Right atrium auricular region (tissue), 2 donors: ENCODE data around the gene CCDC8. TPM values are rescaled to one million over a fixed set of nuclear protein-coding genes. Genes with fewer than 3 reads are reported as not detected.

Source experiments
- DNase-seq: peaks from one replicate; pipeline ENCODE4 v3.0.0-alpha.2; 2019; ENCODE audit warnings: low spot score
- H3K27ac ChIP-seq, 2 donors: fragments of 200-600 bp; sonication (generic); 1 replicate in 1 of 2; 2 replicates in 1 of 2; pipeline ENCODE4 v1.5.1; 2016 to 2019
- H3K27me3 ChIP-seq, 2 donors: fragments of 200-600 bp; sonication (generic); one replicate each; pipeline versions ENCODE4 v1.5.1 to v1.6.0; 2017 to 2019
- H3K36me3 ChIP-seq: fragments of 200-600 bp; sonication (generic); one replicate; pipeline ENCODE4 v1.5.1; 2016
- H3K4me1 ChIP-seq, 2 donors: fragments of 200-600 bp; sonication (generic); one replicate each; pipeline versions ENCODE4 v1.5.1 to v1.6.0; 2017 to 2019
- H3K4me3 ChIP-seq, 2 donors: fragments of 200-600 bp; sonication (generic); 1 replicate in 1 of 2; 2 replicates in 1 of 2; pipeline ENCODE4 v1.5.1; 2017 to 2019; ENCODE audit warnings: mild to moderate bottlenecking in 1 of 2, moderate library complexity in 1 of 2
- H3K9me3 ChIP-seq, 2 donors: fragments of 200-600 bp; sonication (generic); one replicate each; pipeline ENCODE4 v1.5.1; 2019
- total RNA-seq, 2 donors: library from RNA; depleted of rRNA; stranded (reverse); fragments of >200 nt; gene quantifications; one replicate each; pipeline ENCODE4 v1.1.0, GENCODE V29; 2016
- TF ChIP-seq, protein P1 (sequence below), 2 donors: fragments of 200-600 bp; sonication (generic); IDR thresholded peaks; one replicate each; pipeline ENCODE4 v1.5.1; 2019; ENCODE audit warnings: antibody characterized with exemption in 2 of 2

The CCDC8 gene
- 10 to 100 TPM; 30.4 to 34.6 TPM for total RNA-seq

DNA sequence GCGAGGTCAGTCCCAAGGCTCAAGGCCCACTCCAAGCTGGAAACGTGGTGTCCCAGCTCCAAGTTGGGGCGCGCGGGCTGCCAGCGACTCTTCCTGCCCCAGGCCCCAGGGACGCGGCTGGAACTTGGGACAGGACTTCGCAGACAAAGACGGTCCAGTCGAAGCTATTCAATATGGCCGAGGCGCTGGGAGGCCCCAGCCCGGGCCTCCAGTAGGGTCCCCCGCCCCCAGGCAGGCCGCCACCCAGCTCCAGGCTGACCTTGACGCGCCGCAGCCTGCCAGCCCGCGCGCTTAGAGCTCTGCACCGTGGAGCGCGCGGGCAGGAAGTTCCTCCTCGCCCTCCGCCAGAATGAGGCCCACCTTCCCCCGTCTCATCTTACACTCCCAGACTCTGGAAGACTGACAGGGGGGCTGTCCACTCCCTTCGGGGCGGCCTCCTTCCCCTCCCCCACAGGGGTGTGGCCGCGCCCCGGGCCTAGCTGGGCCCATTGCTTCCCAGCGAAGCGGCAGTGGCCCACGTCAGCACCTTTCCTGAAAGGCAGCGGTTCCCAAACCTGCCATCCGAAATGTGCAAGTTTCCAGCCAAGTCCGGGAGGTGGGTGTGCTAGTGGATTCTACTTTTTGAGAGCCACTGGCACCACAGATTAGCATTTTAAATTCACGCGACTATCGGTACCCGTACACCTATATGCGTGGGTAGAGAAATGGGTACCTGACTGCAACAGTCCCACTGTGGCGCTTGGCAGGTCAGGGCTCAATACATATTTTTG, at the start of gene CCDC8:
Gene CCDC8 (minus strand): TSS at position 303 of the 770 bp plus-strand sequence. CDS start 754 bp downstream, outside the sequence.
- peak; percentile 85 for DNase-seq
- Histone ChIP-seq H3K4me1 (peaks cover 0 to 42% of the 10 kb centered on the region in 2 donors), H3K27ac (peak within 1 kb of the TSS; percentile 86 to 88), H3K36me3 (peaks cover 6% of the 10 kb centered on the region), H3K27me3 (no peaks in the 10 kb centered on the region), H3K9me3 (no peaks in the 10 kb centered on the region), H3K4me3 (peak within 1 kb of the TSS; percentile 60)
- TF ChIP-seq, protein P1, sequence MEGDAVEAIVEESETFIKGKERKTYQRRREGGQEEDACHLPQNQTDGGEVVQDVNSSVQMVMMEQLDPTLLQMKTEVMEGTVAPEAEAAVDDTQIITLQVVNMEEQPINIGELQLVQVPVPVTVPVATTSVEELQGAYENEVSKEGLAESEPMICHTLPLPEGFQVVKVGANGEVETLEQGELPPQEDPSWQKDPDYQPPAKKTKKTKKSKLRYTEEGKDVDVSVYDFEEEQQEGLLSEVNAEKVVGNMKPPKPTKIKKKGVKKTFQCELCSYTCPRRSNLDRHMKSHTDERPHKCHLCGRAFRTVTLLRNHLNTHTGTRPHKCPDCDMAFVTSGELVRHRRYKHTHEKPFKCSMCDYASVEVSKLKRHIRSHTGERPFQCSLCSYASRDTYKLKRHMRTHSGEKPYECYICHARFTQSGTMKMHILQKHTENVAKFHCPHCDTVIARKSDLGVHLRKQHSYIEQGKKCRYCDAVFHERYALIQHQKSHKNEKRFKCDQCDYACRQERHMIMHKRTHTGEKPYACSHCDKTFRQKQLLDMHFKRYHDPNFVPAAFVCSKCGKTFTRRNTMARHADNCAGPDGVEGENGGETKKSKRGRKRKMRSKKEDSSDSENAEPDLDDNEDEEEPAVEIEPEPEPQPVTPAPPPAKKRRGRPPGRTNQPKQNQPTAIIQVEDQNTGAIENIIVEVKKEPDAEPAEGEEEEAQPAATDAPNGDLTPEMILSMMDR (IDR thresholded peaks at IDR 0.05), result no peak

- H3K27me3 ChIP-seq, result no peaks in the 10 kb centered on the region
- DNase-seq, result no peak
- no peak overlapping the region for H3K4me3 ChIP-seq
- TF ChIP-seq, protein P1 (IDR thresholded peaks at IDR 0.05), result no peak
- H3K27ac ChIP-seq, result no peak overlapping the region
- H3K9me3 ChIP-seq, result no peaks in the 10 kb centered on the region
- H3K4me1 ChIP-seq, result no peaks in the 10 kb centered on the region
- no peaks in the 10 kb centered on the region for H3K36me3 ChIP-seq
These were observed 48.2 kb upstream of the CCDC8 start for GRCh38 chr19:46461537-46461936.

DNA sequence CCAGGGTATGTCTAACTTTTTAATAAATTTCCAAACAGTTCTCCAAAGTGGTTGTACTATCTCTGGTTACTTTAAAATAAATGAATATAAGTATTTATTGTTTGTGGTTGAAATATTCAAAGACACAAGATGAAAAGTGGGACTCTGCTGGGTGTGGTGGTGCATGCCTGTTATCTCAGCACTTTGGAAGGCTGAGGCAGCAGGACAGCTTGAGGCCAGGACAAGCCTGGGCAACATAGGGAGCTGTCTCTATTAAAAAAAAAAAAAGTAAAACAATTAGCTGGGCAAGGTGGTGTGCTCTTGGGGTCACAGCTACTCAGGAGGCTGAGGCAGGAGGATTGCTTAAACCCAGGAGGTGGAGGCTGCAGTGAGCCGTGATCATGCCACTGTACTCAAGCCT, 47.6 kb upstream of the CCDC8 start:
- no peak overlapping the region for H3K27ac ChIP-seq
- no peaks in the 10 kb centered on the region for H3K27me3 ChIP-seq
- no peaks in the 10 kb centered on the region for H3K36me3 ChIP-seq
- H3K9me3 ChIP-seq, result no peaks in the 10 kb centered on the region
- no peak for DNase-seq
- no peaks in the 10 kb centered on the region for H3K4me1 ChIP-seq
- H3K4me3 ChIP-seq, result no peak overlapping the region
- TF ChIP-seq, protein P1 (IDR thresholded peaks at IDR 0.05), result no peak

DNA sequence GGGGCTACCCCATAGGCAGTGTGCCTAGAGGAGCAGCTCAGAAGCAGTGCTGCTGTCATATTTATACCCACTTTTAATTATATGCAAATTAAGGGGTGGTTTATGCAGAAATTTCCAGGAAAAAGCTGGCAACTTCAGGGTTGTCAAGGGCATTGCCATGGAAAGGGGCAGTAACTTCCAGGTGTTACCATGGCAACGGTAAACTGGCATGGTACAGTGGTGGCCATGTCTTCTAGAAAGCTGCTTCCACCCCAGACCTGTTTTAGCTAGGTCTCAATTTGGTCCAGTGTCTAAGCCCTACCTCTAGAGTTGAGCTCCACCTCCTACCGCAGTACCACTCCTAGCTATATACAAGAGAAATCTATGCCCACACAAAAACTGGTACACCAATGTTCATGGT, 46.7 kb upstream of the CCDC8 start:
- Histone ChIP-seq H3K4me1 (no peaks in the 10 kb centered on the region), H3K36me3 (no peaks in the 10 kb centered on the region), H3K9me3 (no peaks in the 10 kb centered on the region), H3K27ac (no peak overlapping the region), H3K4me3 (no peak overlapping the region), H3K27me3 (no peaks in the 10 kb centered on the region)
- no peak for DNase-seq
- TF ChIP-seq, protein P1 (IDR thresholded peaks at IDR 0.05), result no peak

- no peaks in the 10 kb centered on the region for H3K36me3 ChIP-seq
- DNase-seq, result no peak
- H3K4me1 ChIP-seq, result no peaks in the 10 kb centered on the region
- no peak overlapping the region for H3K4me3 ChIP-seq
- H3K27ac ChIP-seq, result no peak overlapping the region
- no peaks in the 10 kb centered on the region for H3K9me3 ChIP-seq
- TF ChIP-seq, protein P1 (IDR thresholded peaks at IDR 0.05), result no peak
- no peaks in the 10 kb centered on the region for H3K27me3 ChIP-seq
These were observed 43.6 kb upstream of the CCDC8 start for GRCh38 chr19:46456930-46457329.

GRCh38 chr19:46454244-46454643, 40.9 kb upstream of the CCDC8 start:
- Histone ChIP-seq H3K27me3 (no peaks in the 10 kb centered on the region), H3K27ac (no peak overlapping the region), H3K36me3 (no peaks in the 10 kb centered on the region), H3K9me3 (no peaks in the 10 kb centered on the region), H3K4me1 (no peaks in the 10 kb centered on the region), H3K4me3 (no peak overlapping the region)
- no peak for DNase-seq
- TF ChIP-seq, protein P1 (IDR thresholded peaks at IDR 0.05), result no peak
